GM12878 (cell line): ENCODE results near the gene GIGYF2. TPM values are rescaled to one million over a fixed set of nuclear protein-coding genes. Genes with fewer than 3 reads are reported as not detected.

Experiments used
- ATAC-seq: fragments of 200-7000 bp; cut with Tn5 transposase; 3 replicates; pipeline ENCODE4 v1.9.1; 2020; ENCODE audit warnings: mild to moderate bottlenecking, moderate library complexity
- BruUV-seq: library from RNA; stranded (reverse); fragments of 400-500 nt; replicated peaks from 2 replicates; lab custom pipeline; 2021; lab: Mats Ljungman, UMichigan
- CTCF ChIA-PET: fragments of 300-600 bp; sonication (Branson Sonifier 250); formaldehyde crosslinking; extraction: SDS; loops from one replicate; lab custom pipeline; 2021; ENCODE audit warnings: inconsistent platforms; lab: Yijun Ruan, JAX
- POLR2A ChIA-PET: fragments of 350-600 bp; formaldehyde crosslinking; extraction: SDS; loops from one replicate; lab custom pipeline; 2021; ENCODE audit warnings: inconsistent platforms; lab: Charles Lee
- RAD21 ChIA-PET: fragments of 300-600 bp; sonication (Branson Sonifier 250); formaldehyde crosslinking; loops from one replicate; lab custom pipeline; 2023; ENCODE audit warnings: antibody characterized with exemption; ENCODE audit not compliant: unreplicated experiment; lab: Charles Lee
- SMC1A ChIA-PET: fragments of 300-600 bp; sonication (Branson Sonifier 250); formaldehyde crosslinking; loops from one replicate; lab custom pipeline; 2023; ENCODE audit not compliant: unreplicated experiment, uncharacterized antibody; lab: Charles Lee
- DNase-seq: peaks from one replicate; pipeline ENCODE4 v3.0.0-alpha.2; 2011; ENCODE audit warnings: low read depth, low spot score
- FAIRE-seq: peaks from 3 replicates; lab custom pipeline; 2011; peaks lifted over from hg19 to GRCh38; lab: Jason Lieb, UNC
- H2AFZ ChIP-seq: 2 replicates; pipeline ENCODE4 v1.6.0; 2011; ENCODE audit warnings: low read depth, low read length, control low read depth; ENCODE audit not compliant: control insufficient read depth
- H3K27ac ChIP-seq: 2 replicates; pipeline ENCODE4 v1.5.1; 2011; ENCODE audit warnings: control low read depth; ENCODE audit not compliant: control insufficient read depth, insufficient read depth
- H3K27me3 ChIP-seq, 2 experiments: replicated peaks in 1 of 2; 2 replicates each; pipeline versions ENCODE4 v1.6.0 to v1.6.1; 2011; ENCODE audit warnings: low read length in 1 of 2; ENCODE audit not compliant: control insufficient read depth in 2 of 2, insufficient read depth in 2 of 2
- H3K36me3 ChIP-seq, 2 experiments: 2 replicates each; pipeline ENCODE4 v1.5.1; 2011; ENCODE audit warnings: low read length in 1 of 2; ENCODE audit not compliant: control insufficient read depth in 2 of 2, insufficient read depth in 2 of 2
- H3K4me1 ChIP-seq: 2 replicates; pipeline ENCODE4 v1.6.1; 2011; ENCODE audit warnings: mild to moderate bottlenecking, low read length, moderate library complexity, mixed read lengths; ENCODE audit not compliant: control insufficient read depth, insufficient read depth
- H3K4me2 ChIP-seq: 2 replicates; pipeline ENCODE4 v1.6.0; 2011; ENCODE audit warnings: control low read depth; ENCODE audit not compliant: control insufficient read depth, insufficient read depth
- H3K4me3 ChIP-seq: fragments of 200-600 bp; sonication (generic); 2 replicates; pipeline ENCODE4 v1.5.1; 2016
- H3K79me2 ChIP-seq: 2 replicates; pipeline ENCODE4 v1.6.0; 2011; ENCODE audit warnings: low read length; ENCODE audit not compliant: control insufficient read depth, insufficient read depth
- H3K9ac ChIP-seq: 2 replicates; pipeline ENCODE4 v1.8.0; 2011; ENCODE audit warnings: low read length, control low read depth, mixed read lengths; ENCODE audit not compliant: control insufficient read depth, insufficient read depth
- H3K9me3 ChIP-seq: replicated peaks from 3 replicates; pipeline ENCODE4 v1.5.1; 2011; ENCODE audit warnings: mild to moderate bottlenecking, low read length; ENCODE audit not compliant: control insufficient read depth, insufficient read depth
- H4K20me1 ChIP-seq: 2 replicates; pipeline ENCODE4 v1.6.0; 2011; ENCODE audit not compliant: control insufficient read depth, insufficient read depth
- ATF7 ChIP-seq: fragments of 450-650 bp; IDR thresholded peaks from 2 replicates; pipeline ENCODE4 v1.6.1; 2016; ENCODE audit warnings: low read depth, mild to moderate bottlenecking
- CREM ChIP-seq: IDR thresholded peaks from 2 replicates; pipeline ENCODE4 v1.6.1; 2014; ENCODE audit warnings: antibody characterized with exemption, low read depth
- EED ChIP-seq: sonication (generic); IDR thresholded peaks from 2 replicates; pipeline ENCODE4 v1.6.1; 2016; ENCODE audit warnings: antibody characterized with exemption, low read depth
- NFYA ChIP-seq: IDR thresholded peaks from 2 replicates; pipeline ENCODE4 v1.6.1; 2011; ENCODE audit warnings: low read depth, mild to moderate bottlenecking, low read length, improper control_type of control experiment, borderline replicate concordance
- ZNF207 ChIP-seq: fragments of 450-650 bp; IDR thresholded peaks from 2 replicates; pipeline ENCODE4 v1.6.1; 2014; ENCODE audit warnings: antibody characterized with exemption, mild to moderate bottlenecking, borderline replicate concordance
- WGBS: methylation state at CpG from one replicate; pipeline ENCODE4 v1.1.6; 2016; ENCODE audit warnings: low lambda C conversion rate; ENCODE audit not compliant: insufficient replicate concordance, insufficient coverage; ENCODE audit errors: missing lambda C conversion rate; 5-methylcytosine and 5-hydroxymethylcytosine counted together
- in situ Hi-C: fragments of 300-500 bp; cut with MboI; formaldehyde crosslinking; loops from 9 replicates; pipeline ENCODE4 v1.14.3; 2018; ENCODE audit warnings: mixed read lengths
- intact Hi-C: fragments of 100-400 bp; cut with micrococcal nuclease; formaldehyde crosslinking; loops from one replicate; pipeline ENCODE4 v1.14.2; 2022; ENCODE audit not compliant: unreplicated experiment
- polyA plus RNA-seq, 11 experiments: library from polyadenylated mRNA; depleted of rRNA in 4 of 11; unstranded in 6 of 11; stranded (reverse) in 5 of 11; fragments of >200 nt; fragmentation: Nextera tagmentation in 4 of 11; fragmentation: Illumina TruSeq in 1 of 11; extraction: Ambion mirVana in 4 of 11; extraction: Trizol in 1 of 11; gene quantifications; 1 replicate in 1 of 11; 2 replicates in 10 of 11; pipeline versions ENCODE4 v1.2.1 to v1.2.3, GENCODE V29; 2011 to 2016; ENCODE audit warnings: inconsistent platforms in 2 of 11, missing spikeins in 2 of 11, low read depth in 1 of 11
- total RNA-seq, 4 experiments: library from RNA; depleted of rRNA in 3 of 4; stranded (reverse); fragments of >200 nt in 3 of 4; fragmentation: Illumina TruSeq in 1 of 4; extraction: Trizol in 1 of 4; gene quantifications; 2 replicates each; pipeline versions ENCODE4 v1.2.1 to v1.2.3, GENCODE V29; 2013 to 2021

Gene GIGYF2
- total and polyA plus RNA-seq, 10 of the 15 experiments (the other 5 are each of a cell fraction or from before 2014, with no cell fraction given) = 12.2 to 47.2 (median 39.0) TPM

GRCh38 chr2:232896720-232897597, 199.8 kb downstream of the GIGYF2 start:
- FAIRE-seq = no peak
- TF ChIP-seq CREM (no peak), NFYA (no peak), ZNF207 (no peak), ATF7 (no peak), EED (no peak)
- 63% methylated on average over 5 of the region's 9 CpGs for WGBS
- RAD21 ChIA-PET = no interaction called here
- Histone ChIP-seq H3K4me3 (no peak overlapping the region), H2AFZ (no peak overlapping the region), H3K9me3 (no peaks in the 10 kb centered on the region), H3K79me2 (no peaks in the 10 kb centered on the region), H3K4me1 (no peaks in the 10 kb centered on the region), H3K36me3 (no peaks in the 10 kb centered on the region), H3K9ac (no peak overlapping the region), H3K4me2 (no peak overlapping the region), H4K20me1 (no peaks in the 10 kb centered on the region), H3K27ac (no peak overlapping the region), H3K27me3 (no peaks in the 10 kb centered on the region)
- POLR2A ChIA-PET = no interaction called here
- in situ Hi-C loops = no loop called here
- no peak for DNase-seq
- SMC1A ChIA-PET = no interaction called here
- BruUV-seq = no TSS peak
- no peak for ATAC-seq
- intact Hi-C loops = no loop called here
- CTCF ChIA-PET = interaction anchor here (0.7 to 1.1 kb wide), 2 partner anchors 154 to 156 kb away, joined by 3 read pairs; no protein-coding TSS in a partner anchor
